Lower leg skin (tissue), 4 donors: ENCODE data around the gene ARHGAP33. TPM values are rescaled to one million over a fixed set of nuclear protein-coding genes. Genes with fewer than 3 reads are reported as not detected.

Experiments used
- DNase-seq, 2 donors: peaks; one replicate each; pipeline ENCODE4 v3.0.0-alpha.2; 2019; ENCODE audit warnings: low spot score in 2 of 2
- H3K4me3 ChIP-seq: fragments of 200-600 bp; sonication (generic); 2 replicates; pipeline ENCODE4 v1.5.1; 2017; ENCODE audit warnings: mild to moderate bottlenecking, low read depth; ENCODE audit not compliant: poor library complexity, severe bottlenecking
- POLR2A ChIP-seq, 2 donors: fragments of 450-650 bp; IDR thresholded peaks; one replicate each; pipeline ENCODE4 v1.6.1; 2016 to 2017; ENCODE audit warnings: antibody characterized with exemption in 2 of 2, mild to moderate bottlenecking in 1 of 2, moderate library complexity in 1 of 2
- WGBS, 2 donors: methylation state at CpG; one replicate each; pipeline ENCODE4 v1.1.5; 2018; 5-methylcytosine and 5-hydroxymethylcytosine counted together
- intact Hi-C: fragments of 100-400 bp; cut with DNase I; formaldehyde crosslinking; loops from one replicate; pipeline ENCODE4 v1.15.0; 2023; ENCODE audit warnings: low total_unique reads
- total RNA-seq, 4 donors: library from RNA; depleted of rRNA; stranded (reverse); fragments of >200 nt; gene quantifications; one replicate each; pipeline ENCODE4 v1.1.0, GENCODE V29; 2016
- TF ChIP-seq, protein P1 (sequence below), 3 donors: fragments of 450-650 bp; IDR thresholded peaks; one replicate each; pipeline ENCODE4 v1.5.1; 2016; ENCODE audit warnings: antibody characterized with exemption in 3 of 3, mild to moderate bottlenecking in 3 of 3, moderate library complexity in 2 of 3

Gene ARHGAP33
- total RNA-seq, 4 donors from 2014 or later = 3.6 to 25.7 (median 13.8) TPM

DNA sequence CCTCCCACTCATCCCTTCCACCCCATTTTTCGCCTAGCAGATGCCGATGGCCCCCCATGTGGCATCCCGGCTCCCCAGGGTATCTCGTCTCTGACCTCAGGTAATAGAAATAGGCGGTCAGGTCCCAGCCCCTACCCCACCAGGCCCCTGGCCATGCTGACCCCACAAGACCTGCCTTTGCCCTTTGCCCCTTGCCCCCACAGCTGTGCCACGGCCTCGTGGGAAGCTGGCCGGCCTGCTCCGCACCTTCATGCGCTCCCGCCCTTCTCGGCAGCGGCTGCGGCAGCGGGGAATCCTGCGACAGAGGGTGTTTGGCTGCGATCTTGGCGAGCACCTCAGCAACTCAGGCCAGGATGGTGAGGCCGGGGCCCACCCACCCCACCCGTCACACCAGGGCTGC is 5.4 kb downstream of the ARHGAP33 start:
- TF ChIP-seq POLR2A (IDR thresholded peaks at IDR 0.05) = no peak
- TF ChIP-seq, protein P1, sequence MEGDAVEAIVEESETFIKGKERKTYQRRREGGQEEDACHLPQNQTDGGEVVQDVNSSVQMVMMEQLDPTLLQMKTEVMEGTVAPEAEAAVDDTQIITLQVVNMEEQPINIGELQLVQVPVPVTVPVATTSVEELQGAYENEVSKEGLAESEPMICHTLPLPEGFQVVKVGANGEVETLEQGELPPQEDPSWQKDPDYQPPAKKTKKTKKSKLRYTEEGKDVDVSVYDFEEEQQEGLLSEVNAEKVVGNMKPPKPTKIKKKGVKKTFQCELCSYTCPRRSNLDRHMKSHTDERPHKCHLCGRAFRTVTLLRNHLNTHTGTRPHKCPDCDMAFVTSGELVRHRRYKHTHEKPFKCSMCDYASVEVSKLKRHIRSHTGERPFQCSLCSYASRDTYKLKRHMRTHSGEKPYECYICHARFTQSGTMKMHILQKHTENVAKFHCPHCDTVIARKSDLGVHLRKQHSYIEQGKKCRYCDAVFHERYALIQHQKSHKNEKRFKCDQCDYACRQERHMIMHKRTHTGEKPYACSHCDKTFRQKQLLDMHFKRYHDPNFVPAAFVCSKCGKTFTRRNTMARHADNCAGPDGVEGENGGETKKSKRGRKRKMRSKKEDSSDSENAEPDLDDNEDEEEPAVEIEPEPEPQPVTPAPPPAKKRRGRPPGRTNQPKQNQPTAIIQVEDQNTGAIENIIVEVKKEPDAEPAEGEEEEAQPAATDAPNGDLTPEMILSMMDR (IDR thresholded peaks at IDR 0.05) = no peak
- no peak overlapping the region for H3K4me3 ChIP-seq
- no peak for DNase-seq
- WGBS, 2 donors = 93 to 95% methylated on average over 19 to 20 of the region's 20 CpGs
- intact Hi-C loops = no loop called here

DNA sequence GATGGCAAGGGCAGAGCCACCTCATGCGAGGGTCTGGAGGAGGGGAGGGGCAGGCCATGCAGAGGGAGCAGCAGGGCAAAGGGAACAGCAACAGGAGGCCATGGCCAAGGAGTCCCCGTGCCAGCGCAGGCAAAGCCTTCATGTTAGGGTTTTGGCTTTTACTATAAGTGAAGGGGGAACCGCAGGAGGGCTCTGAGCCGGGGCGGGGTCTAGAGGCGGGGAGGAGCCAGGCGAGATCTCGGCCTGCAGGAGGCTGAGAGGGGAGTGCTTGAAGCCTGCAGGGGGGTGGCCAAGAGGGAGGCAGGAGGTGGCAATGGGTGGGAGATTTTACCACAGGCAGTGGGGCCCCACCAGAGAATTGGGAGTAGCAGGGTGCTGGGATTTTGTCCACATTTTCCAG is 6.3 kb downstream of the ARHGAP33 start:
- intact Hi-C loops = no loop called here
- H3K4me3 ChIP-seq = no peak overlapping the region
- no peak for DNase-seq
- TF ChIP-seq, protein P1 (IDR thresholded peaks at IDR 0.05) = no peak
- no peak for TF ChIP-seq POLR2A (IDR thresholded peaks at IDR 0.05)
- 80 to 90% methylated on average over 9 of the region's 9 CpGs for WGBS, 2 donors

DNA sequence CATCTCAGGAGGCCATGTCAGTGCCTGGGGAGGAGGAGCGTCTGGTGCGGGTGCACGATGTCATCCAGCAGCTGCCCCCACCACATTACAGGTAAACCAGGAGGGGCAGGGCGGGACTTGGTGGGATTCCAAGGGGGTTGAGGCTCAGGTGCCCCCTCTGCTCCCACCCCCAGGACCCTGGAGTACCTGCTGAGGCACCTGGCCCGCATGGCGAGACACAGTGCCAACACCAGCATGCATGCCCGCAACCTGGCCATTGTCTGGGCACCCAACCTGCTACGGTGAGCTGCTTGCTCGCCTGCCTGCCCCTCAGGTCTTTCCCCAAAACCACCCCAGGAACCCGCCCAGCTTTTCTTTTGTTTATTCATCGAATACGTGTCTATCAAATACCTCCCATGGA is 7.2 kb downstream of the ARHGAP33 start:
- TF ChIP-seq, protein P1 (IDR thresholded peaks at IDR 0.05) = no peak
- no peak for TF ChIP-seq POLR2A (IDR thresholded peaks at IDR 0.05)
- no peak for DNase-seq
- intact Hi-C loops = no loop called here
- 94 to 96% methylated on average over 11 to 12 of the region's 12 CpGs for WGBS, 2 donors
- no peak overlapping the region for H3K4me3 ChIP-seq

DNA sequence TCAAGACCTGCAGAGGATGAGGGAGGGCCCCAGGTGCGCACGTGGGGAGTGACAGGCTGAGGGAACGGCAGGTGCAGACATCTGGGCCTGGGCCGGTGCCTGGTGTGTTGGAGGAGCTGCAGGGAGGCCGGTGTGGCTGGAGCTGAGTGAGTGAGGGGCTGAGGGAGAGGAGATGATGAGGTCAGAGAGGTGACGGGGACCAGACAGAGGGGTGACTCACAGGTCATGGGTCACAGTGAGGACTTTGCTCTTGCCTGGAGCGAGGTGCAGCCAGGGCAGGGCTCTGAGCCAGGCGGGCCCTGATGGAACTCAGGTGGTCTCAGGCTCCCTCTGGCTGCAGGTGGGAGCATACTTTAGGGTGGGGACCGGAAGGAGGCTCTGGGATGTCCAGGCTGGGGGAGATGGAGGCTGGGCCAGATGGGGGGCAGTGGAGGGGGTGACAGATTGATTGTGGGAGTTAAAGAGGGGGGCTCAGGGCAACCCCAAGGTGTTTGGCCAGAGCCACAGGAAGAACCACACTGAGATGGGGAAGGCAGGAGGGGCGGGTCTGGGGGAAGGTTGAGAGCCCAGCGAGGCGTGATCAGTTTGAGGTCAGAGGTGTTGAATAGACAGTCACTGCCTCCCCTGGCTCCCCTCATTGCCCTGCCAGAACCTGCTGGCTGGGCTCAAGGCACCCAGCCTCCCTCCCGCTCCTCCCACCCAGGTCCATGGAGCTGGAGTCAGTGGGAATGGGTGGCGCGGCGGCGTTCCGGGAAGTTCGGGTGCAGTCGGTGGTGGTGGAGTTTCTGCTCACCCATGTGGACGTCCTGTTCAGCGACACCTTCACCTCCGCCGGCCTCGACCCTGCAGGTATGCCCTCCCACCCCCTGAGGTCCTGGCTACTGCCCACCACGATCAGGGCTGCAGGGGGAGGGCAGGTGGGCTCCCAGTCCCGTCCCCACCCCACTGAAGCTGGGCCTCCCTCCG is 8.4 kb downstream of the ARHGAP33 start:
- WGBS, 2 donors = 87 to 90% methylated on average over 25 to 28 of the region's 28 CpGs
- DNase-seq = no peak
- intact Hi-C loops = no loop called here
- TF ChIP-seq POLR2A (IDR thresholded peaks at IDR 0.05) = no peak
- TF ChIP-seq, protein P1 (IDR thresholded peaks at IDR 0.05) = no peak
- no peak overlapping the region for H3K4me3 ChIP-seq

DNA sequence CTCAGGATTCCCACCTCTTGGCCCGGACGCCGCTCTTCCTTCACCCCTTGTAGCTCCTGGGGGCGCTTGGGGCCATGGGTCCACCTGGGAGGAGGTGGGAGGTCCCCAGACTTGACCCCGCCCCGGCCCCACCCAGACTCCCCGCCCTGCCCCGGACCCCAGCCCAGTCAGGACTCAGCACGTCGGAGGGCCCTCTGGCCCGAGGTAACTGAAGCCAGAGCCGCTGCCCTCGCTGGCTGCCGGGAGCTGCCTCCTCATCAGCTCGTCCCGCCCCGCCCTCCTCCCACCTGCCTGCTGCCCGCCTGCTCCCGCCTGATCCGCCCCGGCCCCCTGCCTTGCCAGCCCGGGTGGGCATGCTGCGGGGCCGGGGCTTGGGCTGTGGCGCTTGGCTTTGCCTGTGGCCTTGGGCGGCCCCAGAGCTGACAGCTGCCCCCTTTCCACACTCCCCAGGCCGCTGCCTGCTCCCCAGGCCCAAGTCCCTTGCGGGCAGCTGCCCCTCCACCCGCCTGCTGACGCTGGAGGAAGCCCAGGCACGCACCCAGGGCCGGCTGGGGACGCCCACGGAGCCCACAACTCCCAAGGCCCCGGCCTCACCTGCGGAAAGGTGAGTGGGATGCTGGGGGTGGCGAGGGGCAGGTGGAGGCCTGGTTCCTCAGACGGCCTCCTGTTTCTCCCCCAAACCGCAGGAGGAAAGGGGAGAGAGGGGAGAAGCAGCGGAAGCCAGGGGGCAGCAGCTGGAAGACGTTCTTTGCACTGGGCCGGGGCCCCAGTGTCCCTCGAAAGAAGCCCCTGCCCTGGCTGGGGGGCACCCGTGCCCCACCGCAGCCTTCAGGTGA is 9.4 kb downstream of the ARHGAP33 start:
- H3K4me3 ChIP-seq = no peak overlapping the region
- intact Hi-C loops = no loop called here
- 82 to 85% methylated on average over 32 to 34 of the region's 45 CpGs for WGBS, 2 donors

More for the DNA sequence above, 9.4 kb downstream of the ARHGAP33 start:
- DNase-seq = no peak
- TF ChIP-seq, protein P1 (IDR thresholded peaks at IDR 0.05) = no peak
- TF ChIP-seq POLR2A (IDR thresholded peaks at IDR 0.05) = no peak
